ENCODE results near the gene TMEM270.

TMEM270 gene

GRCh38 chr7:73896454-73896853, 35.5 kb downstream of the TMEM270 start:
- Histone ChIP-seq H3K27ac (ENCODE audit: low read length) (no peak overlapping the region), H3K4me1 (ENCODE audit: control insufficient read depth, insufficient read depth, low read length) (peaks cover 2% of the 10 kb centered on the region; the same call in 1 of the 2 replicates), H3K36me3 (ENCODE audit: control insufficient read depth, insufficient read depth, low read length) (no peaks in the 10 kb centered on the region), H3K4me3 (ENCODE audit: low read length) (no peak overlapping the region), H3K27me3 (ENCODE audit: control insufficient read depth, insufficient read depth, low read length) (no peaks in the 10 kb centered on the region), H3K9me3 (ENCODE audit: control insufficient read depth, insufficient read depth, low read length) (no peaks in the 10 kb centered on the region)
- WGBS (ENCODE audit: insufficient coverage, insufficient read length), result no CpG with 5 or more reads among the region's 1 CpG
- no peak for DNase-seq (ENCODE audit: low read depth, low spot score)

GRCh38 chr7:73899731-73900142, 38.8 kb downstream of the TMEM270 start:
- no CpG with 5 or more reads among the region's 15 CpGs for WGBS (ENCODE audit: insufficient coverage, insufficient read length)
- DNase-seq (ENCODE audit: low read depth, low spot score), result no peak
- no peaks in the 10 kb centered on the region for H3K9me3 ChIP-seq (ENCODE audit: control insufficient read depth, insufficient read depth, low read length)

GRCh38 chr7:73900286-73900685, 39.3 kb downstream of the TMEM270 start:
- Histone ChIP-seq H3K4me1 (ENCODE audit: control insufficient read depth, insufficient read depth, low read length) (peaks cover 2% of the 10 kb centered on the region; the same call in 1 of the 2 replicates), H3K27me3 (ENCODE audit: control insufficient read depth, insufficient read depth, low read length) (no peaks in the 10 kb centered on the region), H3K9me3 (ENCODE audit: control insufficient read depth, insufficient read depth, low read length) (no peaks in the 10 kb centered on the region), H3K36me3 (ENCODE audit: control insufficient read depth, insufficient read depth, low read length) (no peaks in the 10 kb centered on the region), H3K27ac (ENCODE audit: low read length) (no peak overlapping the region), H3K4me3 (ENCODE audit: low read length) (no peak overlapping the region)
- no CpG with 5 or more reads among the region's 5 CpGs for WGBS (ENCODE audit: insufficient coverage, insufficient read length)
- no peak for DNase-seq (ENCODE audit: low read depth, low spot score)

More at GRCh38 chr7:73899731-73900142, 38.8 kb downstream of the TMEM270 start:
- Histone ChIP-seq H3K4me3 (ENCODE audit: low read length) (no peak overlapping the region), H3K27me3 (ENCODE audit: control insufficient read depth, insufficient read depth, low read length) (no peaks in the 10 kb centered on the region), H3K36me3 (ENCODE audit: control insufficient read depth, insufficient read depth, low read length) (no peaks in the 10 kb centered on the region), H3K27ac (ENCODE audit: low read length) (no peak overlapping the region), H3K4me1 (ENCODE audit: control insufficient read depth, insufficient read depth, low read length) (peaks cover 2% of the 10 kb centered on the region; the same call in 1 of the 2 replicates)

- Histone ChIP-seq H3K36me3 (ENCODE audit: control insufficient read depth, insufficient read depth, low read length) (no peaks in the 10 kb centered on the region), H3K4me3 (ENCODE audit: low read length) (no peak overlapping the region), H3K27me3 (ENCODE audit: control insufficient read depth, insufficient read depth, low read length) (no peaks in the 10 kb centered on the region), H3K27ac (ENCODE audit: low read length) (no peak overlapping the region), H3K9me3 (ENCODE audit: control insufficient read depth, insufficient read depth, low read length) (no peaks in the 10 kb centered on the region), H3K4me1 (ENCODE audit: control insufficient read depth, insufficient read depth, low read length) (peaks cover 2% of the 10 kb centered on the region; the same call in 1 of the 2 replicates)
- no peak for DNase-seq (ENCODE audit: low read depth, low spot score)
- WGBS (ENCODE audit: insufficient coverage, insufficient read length), result no CpG with 5 or more reads among the region's 3 CpGs
Measured at GRCh38 chr7:73901231-73901822, 40.4 kb downstream of the TMEM270 start.

GRCh38 chr7:73901823-73902597, 41.1 kb downstream of the TMEM270 start:
- Histone ChIP-seq H3K27me3 (ENCODE audit: control insufficient read depth, insufficient read depth, low read length) (no peaks in the 10 kb centered on the region), H3K4me1 (ENCODE audit: control insufficient read depth, insufficient read depth, low read length) (peaks cover 2% of the 10 kb centered on the region; the same call in 1 of the 2 replicates), H3K9me3 (ENCODE audit: control insufficient read depth, insufficient read depth, low read length) (no peaks in the 10 kb centered on the region), H3K27ac (ENCODE audit: low read length) (no peak overlapping the region), H3K36me3 (ENCODE audit: control insufficient read depth, insufficient read depth, low read length) (no peaks in the 10 kb centered on the region), H3K4me3 (ENCODE audit: low read length) (no peak overlapping the region)
- DNase-seq (ENCODE audit: low read depth, low spot score), result no peak
- no CpG with 5 or more reads among the region's 15 CpGs for WGBS (ENCODE audit: insufficient coverage, insufficient read length)

- no peaks in the 10 kb centered on the region for H3K27me3 ChIP-seq (ENCODE audit: control insufficient read depth, insufficient read depth, low read length)
- no peaks in the 10 kb centered on the region for H3K9me3 ChIP-seq (ENCODE audit: control insufficient read depth, insufficient read depth, low read length)
- H3K4me3 ChIP-seq (ENCODE audit: low read length), result no peak overlapping the region
- no peak overlapping the region for H3K27ac ChIP-seq (ENCODE audit: low read length)
- no peaks in the 10 kb centered on the region for H3K36me3 ChIP-seq (ENCODE audit: control insufficient read depth, insufficient read depth, low read length)
- no CpG with 5 or more reads among the region's 15 CpGs for WGBS (ENCODE audit: insufficient coverage, insufficient read length)
- H3K4me1 ChIP-seq (ENCODE audit: control insufficient read depth, insufficient read depth, low read length), result peaks cover 2% of the 10 kb centered on the region; the same call in 1 of the 2 replicates
- no peak for DNase-seq (ENCODE audit: low read depth, low spot score)
Measured at GRCh38 chr7:73903321-73904218, 42.6 kb downstream of the TMEM270 start.

- Histone ChIP-seq H3K4me3 (ENCODE audit: low read length) (no peak overlapping the region), H3K9me3 (ENCODE audit: control insufficient read depth, insufficient read depth, low read length) (no peaks in the 10 kb centered on the region), H3K27ac (ENCODE audit: low read length) (no peak overlapping the region), H3K4me1 (ENCODE audit: control insufficient read depth, insufficient read depth, low read length) (peaks cover 5% of the 10 kb centered on the region), H3K36me3 (ENCODE audit: control insufficient read depth, insufficient read depth, low read length) (no peaks in the 10 kb centered on the region), H3K27me3 (ENCODE audit: control insufficient read depth, insufficient read depth, low read length) (no peaks in the 10 kb centered on the region)
- DNase-seq (ENCODE audit: low read depth, low spot score), result no peak
- no CpG with 5 or more reads among the region's 24 CpGs for WGBS (ENCODE audit: insufficient coverage, insufficient read length)
Measured at GRCh38 chr7:73904219-73905137, 43.5 kb downstream of the TMEM270 start.

GRCh38 chr7:73905360-73905759, 44.4 kb downstream of the TMEM270 start:
- Histone ChIP-seq H3K36me3 (ENCODE audit: control insufficient read depth, insufficient read depth, low read length) (no peaks in the 10 kb centered on the region), H3K4me3 (ENCODE audit: low read length) (no peak overlapping the region), H3K27ac (ENCODE audit: low read length) (no peak overlapping the region), H3K9me3 (ENCODE audit: control insufficient read depth, insufficient read depth, low read length) (no peaks in the 10 kb centered on the region), H3K4me1 (ENCODE audit: control insufficient read depth, insufficient read depth, low read length) (peaks cover 5% of the 10 kb centered on the region), H3K27me3 (ENCODE audit: control insufficient read depth, insufficient read depth, low read length) (no peaks in the 10 kb centered on the region)
- no CpG with 5 or more reads among the region's 15 CpGs for WGBS (ENCODE audit: insufficient coverage, insufficient read length)
- no peak for DNase-seq (ENCODE audit: low read depth, low spot score)

- no peaks in the 10 kb centered on the region for H3K27me3 ChIP-seq (ENCODE audit: control insufficient read depth, insufficient read depth, low read length)
- no peak for DNase-seq (ENCODE audit: low read depth, low spot score)
- no peaks in the 10 kb centered on the region for H3K9me3 ChIP-seq (ENCODE audit: control insufficient read depth, insufficient read depth, low read length)
- H3K27ac ChIP-seq (ENCODE audit: low read length), result no peak overlapping the region
- WGBS (ENCODE audit: insufficient coverage, insufficient read length), result no CpG with 5 or more reads among the region's 13 CpGs
- peaks cover 3% of the 10 kb centered on the region; the same call in 1 of the 2 replicates for H3K4me1 ChIP-seq (ENCODE audit: control insufficient read depth, insufficient read depth, low read length)
- H3K36me3 ChIP-seq (ENCODE audit: control insufficient read depth, insufficient read depth, low read length), result no peaks in the 10 kb centered on the region
- no peak overlapping the region for H3K4me3 ChIP-seq (ENCODE audit: low read length)
Measured at GRCh38 chr7:73906874-73907273, 45.9 kb downstream of the TMEM270 start.
